Activated CD4-positive, alpha-beta T cell treated with anti-CD3 and anti-CD28 coated beads for 48 hours (primary cell): Measurements from ENCODE around the gene ARHGAP8.

ENCODE experiments used
- DNase-seq: peaks from one replicate; pipeline ENCODE4 v3.0.0-alpha.2; 2020

The ARHGAP8 gene

GRCh38 chr22:44807232-44807631, 54.9 kb downstream of the ARHGAP8 start:
- DNase-seq: no peak

DNA sequence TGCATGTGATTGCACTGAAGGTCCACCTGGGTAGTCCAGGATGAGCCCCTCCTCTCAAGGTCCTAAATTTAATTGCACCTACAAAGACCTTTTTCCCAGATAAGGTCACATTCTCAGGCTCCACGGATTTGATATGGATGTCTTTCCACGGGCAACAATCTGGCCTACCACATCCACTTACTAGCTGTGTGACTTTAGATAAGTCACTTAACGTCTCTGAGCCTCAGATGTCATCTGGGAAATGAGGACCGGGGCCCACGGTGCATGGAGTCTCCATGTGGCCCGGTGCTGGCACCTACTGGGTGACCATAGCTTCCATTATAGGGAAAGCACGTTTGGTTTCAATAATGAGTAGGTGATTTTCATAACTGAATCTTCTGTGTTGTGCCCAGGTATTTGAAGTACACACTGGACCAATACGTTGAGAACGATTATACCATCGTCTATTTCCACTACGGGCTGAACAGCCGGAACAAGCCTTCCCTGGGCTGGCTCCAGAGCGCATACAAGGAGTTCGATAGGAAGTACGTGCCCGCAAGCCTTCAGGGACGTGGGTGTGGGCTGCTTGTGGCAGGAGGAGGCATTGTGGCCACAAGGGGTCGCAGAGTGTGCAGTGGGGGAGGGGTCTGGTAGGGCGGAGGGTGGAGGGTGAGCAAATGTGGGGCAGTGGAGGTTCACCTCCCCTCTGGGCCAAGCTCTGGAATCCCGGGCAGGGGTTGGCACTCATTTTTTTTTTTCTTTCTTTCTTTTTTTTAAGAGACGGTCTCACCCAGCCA, 55.7 kb downstream of the ARHGAP8 start:
- peak; percentile 26 for DNase-seq

DNA sequence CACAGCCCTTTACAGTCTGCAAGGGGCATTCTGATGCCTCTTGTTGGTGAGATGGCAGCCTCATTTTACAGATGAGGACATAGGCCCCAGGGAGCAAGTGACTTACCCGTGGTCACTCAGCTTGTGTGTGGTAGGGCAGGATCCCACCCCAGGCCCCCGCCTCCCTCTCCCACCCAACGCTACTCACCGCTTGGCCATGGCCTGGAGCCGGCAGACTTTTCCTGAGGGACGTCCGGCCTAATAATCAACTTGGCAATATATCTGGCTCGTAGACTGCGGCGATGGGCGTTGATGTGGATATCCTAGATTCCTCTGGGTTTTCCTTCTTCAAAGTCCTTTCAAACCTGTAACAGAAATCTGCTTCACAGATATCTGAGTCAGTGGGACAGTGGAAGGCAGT, 57.1 kb downstream of the ARHGAP8 start:
- DNase-seq: no peak

GRCh38 chr22:44811141-44811540, 58.8 kb downstream of the ARHGAP8 start:
- DNase-seq: no peak

DNA sequence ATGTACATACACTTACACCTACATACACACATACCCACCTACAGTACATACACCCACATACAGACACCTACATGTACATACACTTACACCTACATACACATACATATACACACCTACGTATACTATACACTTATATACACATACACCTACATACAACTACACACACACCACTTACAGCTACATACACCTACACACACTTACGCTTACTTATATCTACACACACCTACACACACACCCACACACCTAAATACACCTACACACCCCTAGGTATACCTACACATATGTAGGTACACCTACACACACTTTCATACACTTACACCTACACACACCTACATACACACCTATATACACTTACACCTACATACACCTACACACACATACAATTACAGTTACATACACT, 61.0 kb downstream of the ARHGAP8 start:
- no peak for DNase-seq

- DNase-seq: no peak
Measured at GRCh38 chr22:44814266-44815098, 62.1 kb downstream of the ARHGAP8 start.

DNA sequence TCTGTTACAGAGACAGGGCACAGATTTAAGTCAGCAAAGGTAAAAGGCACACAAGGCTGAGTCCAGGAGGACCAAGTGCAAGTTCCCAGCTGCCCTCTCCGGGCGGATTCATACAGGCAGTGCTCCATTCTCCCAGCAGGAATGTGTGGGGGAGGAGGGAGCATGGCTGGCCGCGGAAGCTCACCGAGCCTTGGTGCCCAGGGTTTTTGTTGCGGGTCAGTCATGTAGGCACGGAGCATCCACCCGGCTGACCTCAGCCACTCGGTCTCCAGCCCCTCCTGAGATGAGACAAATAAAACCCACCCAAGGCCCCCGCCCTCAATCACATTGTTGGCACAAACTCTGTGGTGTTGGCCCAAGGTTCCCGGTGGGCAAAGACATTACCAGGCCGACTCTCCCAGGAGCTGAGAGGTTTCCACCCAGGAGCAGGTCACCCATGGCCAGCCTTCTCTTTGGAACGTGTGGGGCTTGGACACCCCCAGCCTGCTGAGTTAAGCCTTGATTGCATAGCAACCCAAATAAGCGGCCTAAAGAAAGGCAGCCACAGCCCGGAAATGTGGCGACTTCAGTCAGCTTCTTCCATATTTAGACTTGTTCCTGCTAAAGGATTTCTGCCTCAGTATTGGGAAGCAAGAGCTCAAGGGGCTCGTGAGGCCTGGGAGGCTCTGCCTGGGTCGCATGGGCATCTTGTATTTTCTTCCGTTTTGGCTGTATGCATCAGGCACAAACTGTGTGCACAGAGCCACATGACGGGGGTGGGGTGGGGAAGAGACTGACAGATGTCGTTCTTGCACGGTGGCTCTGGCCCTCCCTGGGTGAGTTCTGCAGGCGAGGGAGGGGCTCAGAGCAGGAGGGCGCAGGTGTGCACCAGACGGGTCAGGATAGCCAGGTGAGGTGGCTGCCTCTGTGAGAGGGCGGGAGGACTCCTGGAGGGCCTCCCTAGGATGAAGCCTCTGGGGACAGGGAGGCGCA, 63.0 kb downstream of the ARHGAP8 start:
- no peak for DNase-seq

DNA sequence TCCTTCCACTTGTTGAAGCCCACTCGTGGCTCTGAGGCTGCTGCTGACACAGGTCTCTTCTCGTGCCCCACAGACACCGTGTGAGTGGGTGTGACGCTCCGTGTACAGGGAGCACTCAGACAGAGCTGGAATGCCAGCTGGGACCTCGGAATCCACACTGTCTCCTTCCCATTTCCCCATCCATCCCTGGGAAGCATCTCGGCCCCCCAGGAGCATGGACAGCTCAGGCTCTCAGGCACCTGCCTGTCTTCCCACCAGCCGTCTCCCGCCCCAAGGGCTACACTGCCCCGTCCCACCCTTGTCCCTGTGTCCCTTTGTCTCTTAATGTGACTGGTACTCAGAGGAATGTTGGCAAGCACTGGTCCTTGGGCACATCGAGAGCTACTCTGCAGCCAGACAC, 63.8 kb downstream of the ARHGAP8 start:
- DNase-seq: no peak

DNA sequence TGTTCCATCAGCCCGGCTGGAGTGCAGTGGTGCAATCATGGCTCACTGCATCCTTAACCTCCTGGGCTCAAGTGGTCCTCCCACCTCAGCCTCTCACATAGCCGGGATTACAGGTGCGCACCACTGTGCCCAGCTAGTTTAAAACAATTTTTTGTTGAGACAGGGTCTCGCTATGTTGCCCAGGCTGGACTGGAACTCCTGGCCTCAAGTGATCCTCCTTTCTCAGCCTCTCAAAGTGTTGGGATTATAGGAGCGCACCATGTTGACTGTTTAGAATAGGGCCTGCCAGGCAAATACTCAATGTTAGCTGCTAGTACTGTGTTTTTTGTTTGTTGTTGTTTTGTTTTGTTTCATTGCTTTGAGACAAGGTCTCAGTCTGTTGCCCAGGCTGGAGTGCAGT, 66.4 kb downstream of the ARHGAP8 start:
- DNase-seq: no peak

GRCh38 chr22:44819966-44820631, 67.7 kb downstream of the ARHGAP8 start:
- DNase-seq: no peak

DNA sequence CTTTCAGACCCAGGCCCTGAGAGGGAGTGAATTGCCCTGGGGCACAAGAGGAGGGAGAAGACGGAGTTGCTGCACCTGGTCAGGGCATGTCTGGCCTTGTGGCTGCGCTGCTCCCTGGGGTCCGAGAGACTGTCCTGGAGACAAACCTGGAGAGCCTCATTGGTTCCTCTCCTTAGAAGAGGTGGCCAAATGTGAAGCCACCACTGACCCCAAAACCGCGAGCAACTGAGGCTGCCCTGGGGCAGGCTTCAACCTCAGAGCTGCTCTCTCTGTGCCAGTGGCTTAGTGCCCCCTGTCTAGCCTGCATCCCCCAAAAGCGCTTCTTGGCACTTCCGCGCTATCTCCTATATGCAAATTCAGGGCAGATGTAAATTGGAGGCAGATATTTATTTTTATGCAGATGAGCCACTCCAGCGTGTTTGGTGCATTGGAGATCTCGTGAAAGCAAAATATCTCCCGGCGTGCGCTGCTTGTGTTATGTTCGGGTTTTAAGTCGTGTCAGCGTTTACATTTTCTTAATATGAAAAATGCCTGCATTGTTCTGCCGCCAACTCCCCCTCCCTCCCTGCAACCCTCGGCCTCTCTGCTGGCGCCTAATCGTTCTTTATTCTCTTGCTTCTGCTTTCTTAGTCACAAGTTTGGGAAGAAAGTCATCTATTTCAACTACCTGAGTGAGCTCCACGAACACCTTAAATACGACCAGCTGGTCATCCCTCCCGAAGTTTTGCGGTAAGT, 69.5 kb downstream of the ARHGAP8 start:
- no peak for DNase-seq

- DNase-seq: no peak
Measured at GRCh38 chr22:44822534-44822933, 70.2 kb downstream of the ARHGAP8 start.

GRCh38 chr22:44823396-44823795, 71.0 kb downstream of the ARHGAP8 start:
- DNase-seq: no peak

DNA sequence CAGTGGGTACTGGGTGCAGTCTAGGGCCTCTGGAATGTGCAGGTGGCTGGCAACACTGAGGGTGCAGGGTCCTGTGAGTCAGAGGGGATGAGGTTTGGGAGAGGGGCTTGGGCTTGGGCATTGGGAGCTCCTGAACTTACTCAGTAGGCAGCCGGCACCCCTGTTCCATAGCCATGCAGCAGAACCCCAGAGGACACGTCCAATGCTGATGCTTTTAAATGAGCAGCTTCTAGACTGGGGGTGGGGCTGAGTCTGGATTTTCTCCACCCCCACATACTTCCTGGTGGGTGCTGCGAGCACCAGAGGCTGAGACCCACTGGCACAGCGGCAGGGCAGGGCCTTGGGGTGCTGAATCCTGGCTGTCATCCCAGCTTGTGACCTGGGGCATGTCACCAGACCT, 71.4 kb downstream of the ARHGAP8 start:
- no peak for DNase-seq

GRCh38 chr22:44824271-44824670, 71.9 kb downstream of the ARHGAP8 start:
- no peak for DNase-seq

DNA sequence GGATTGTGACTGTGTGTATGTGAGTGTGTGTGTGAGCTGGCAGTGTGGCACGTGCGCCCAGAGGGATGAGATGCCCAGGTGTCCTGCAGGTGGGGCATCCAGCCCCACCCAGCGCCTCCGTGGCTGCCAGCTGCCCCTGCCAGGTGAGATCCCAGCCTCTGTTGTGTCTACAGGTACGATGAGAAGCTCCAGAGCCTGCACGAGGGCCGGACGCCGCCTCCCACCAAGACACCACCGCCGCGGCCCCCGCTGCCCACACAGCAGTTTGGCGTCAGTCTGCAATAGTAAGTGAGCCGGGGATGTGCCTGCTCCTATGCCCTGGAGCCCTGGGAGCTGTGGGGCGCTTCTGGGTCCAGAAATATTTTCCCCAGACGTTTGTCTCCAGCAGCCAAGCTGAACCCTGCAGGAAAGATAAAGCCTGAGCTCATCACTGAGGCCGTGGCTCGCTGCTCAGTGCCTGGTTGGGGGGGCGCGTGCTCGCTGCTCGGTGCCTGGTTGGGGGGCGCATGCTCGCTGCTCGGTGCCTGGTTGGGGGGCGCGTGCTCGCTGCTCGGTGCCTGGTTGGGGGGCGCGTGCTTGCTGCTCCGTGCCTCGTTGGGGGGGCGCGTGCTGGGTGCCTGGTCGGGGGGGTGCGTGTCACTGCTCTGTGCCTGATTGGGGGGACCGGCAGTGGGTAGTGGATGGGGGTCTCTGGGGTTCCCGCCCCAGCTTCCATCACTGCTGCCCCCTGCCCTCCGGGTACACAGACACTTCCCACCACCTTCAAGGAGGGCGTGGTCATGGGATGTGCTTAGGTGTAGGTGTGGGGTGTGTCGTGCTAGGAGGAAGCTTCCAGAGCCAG, 73.2 kb downstream of the ARHGAP8 start:
- DNase-seq: no peak

DNA sequence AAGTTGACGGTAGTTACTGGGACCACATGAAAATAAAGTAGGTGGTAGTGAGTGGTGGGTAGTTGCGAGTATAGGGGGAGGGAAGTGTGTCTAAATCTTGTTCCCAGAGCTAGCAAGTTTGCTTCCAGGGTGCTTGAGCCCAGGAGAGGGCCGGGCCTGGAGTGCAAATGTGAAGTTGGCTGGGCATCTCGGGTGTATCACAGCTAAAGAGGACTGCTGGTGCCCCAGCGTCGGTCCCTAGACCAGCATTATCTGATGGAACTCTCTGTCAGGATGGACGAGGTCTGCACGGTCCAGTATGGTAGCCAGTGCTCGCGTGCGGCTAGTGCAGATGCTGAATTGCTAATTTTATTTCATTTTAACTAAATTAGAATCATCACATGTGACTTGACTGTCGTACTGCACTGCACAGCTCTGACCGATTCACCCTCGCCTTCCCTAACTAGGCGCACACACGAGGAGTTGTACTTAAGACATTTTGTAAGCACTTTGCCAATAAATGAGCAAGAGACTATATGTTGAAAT, 75.4 kb downstream of the ARHGAP8 start:
- DNase-seq: no peak

GRCh38 chr22:44828193-44828592, 75.8 kb downstream of the ARHGAP8 start:
- DNase-seq: peak; percentile 53

GRCh38 chr22:44831885-44832284, 79.5 kb downstream of the ARHGAP8 start:
- DNase-seq: no peak

DNA sequence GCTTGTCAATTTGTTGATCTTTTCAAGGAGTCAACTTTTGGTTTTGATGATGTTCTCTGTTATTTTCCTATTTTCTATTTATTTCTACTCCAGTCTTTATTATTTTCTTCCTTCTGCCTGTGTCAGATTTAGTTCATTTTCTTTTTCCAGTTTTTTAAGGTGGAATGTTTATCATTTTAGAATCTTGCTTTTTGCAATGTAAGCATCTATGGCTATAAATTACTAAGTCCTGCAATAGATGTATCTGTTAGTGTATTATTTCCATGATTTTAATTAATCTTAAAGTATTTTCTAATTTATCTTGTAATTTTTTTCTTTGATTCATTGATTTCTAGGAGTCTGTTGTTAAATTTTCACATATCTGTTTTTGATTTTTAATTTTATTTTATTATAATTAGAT, 81.7 kb downstream of the ARHGAP8 start:
- DNase-seq: no peak

DNA sequence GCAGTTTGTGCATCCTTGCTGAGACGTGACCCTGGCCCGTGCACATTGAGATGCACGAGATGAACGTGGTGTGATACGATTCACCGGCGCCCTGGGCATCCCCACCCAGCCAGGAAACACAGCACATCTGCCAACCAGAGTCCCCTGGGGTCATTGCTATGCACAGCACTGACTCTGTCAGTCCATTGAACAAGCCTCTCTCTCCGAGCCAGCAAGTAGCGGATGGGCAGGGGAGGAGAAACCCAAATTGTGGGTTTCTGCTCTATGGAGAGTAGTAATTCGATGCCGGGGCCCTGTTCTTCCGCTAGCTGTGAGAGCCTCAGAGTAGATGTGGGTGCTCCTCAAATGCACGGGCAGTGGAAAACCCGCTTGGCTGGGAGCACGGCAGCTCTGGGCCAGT, 85.1 kb downstream of the ARHGAP8 start:
- DNase-seq: no peak
